A673 (cell line): ENCODE data around the gene PLCXD3.

Source experiments
- EZH2 ChIP-seq: fragments of 200-600 bp; sonication (generic); IDR thresholded peaks from 2 replicates; pipeline ENCODE4 v1.6.1; 2017; ENCODE audit warnings: borderline replicate concordance, low read depth, mild to moderate bottlenecking, mixed read lengths, antibody characterized with exemption, low read length; ENCODE audit not compliant: poor library complexity, severe bottlenecking
- TF ChIP-seq, protein P1 (sequence below): fragments of 300-800, 200-600 bp; sonication (generic); conservative IDR thresholded peaks from 2 replicates; pipeline ENCODE4 v1.5.1; 2017; ENCODE audit warnings: low read depth, mild to moderate bottlenecking, antibody characterized with exemption, low read length, moderate library complexity, mixed read lengths

DNA sequence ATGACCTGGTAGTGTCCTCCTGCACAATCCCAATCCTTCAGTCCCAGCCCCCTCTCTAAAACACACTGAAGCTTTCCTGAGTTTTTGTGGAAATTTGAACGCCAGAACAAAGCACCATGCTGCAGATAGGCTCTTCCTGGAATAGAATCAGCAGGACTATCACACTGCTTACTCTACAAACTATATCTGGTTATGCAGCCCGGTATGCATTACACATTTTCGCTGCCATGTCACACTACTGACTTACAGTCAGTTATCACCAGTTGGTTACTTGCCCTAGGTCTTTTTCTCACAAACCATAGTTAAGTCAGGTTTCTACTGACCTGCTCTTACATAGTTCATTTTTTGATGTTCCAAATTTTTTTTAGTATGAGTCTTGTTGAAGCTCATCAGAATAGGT lies 24.9 kb downstream of the PLCXD3 start:
- TF ChIP-seq, protein P1, sequence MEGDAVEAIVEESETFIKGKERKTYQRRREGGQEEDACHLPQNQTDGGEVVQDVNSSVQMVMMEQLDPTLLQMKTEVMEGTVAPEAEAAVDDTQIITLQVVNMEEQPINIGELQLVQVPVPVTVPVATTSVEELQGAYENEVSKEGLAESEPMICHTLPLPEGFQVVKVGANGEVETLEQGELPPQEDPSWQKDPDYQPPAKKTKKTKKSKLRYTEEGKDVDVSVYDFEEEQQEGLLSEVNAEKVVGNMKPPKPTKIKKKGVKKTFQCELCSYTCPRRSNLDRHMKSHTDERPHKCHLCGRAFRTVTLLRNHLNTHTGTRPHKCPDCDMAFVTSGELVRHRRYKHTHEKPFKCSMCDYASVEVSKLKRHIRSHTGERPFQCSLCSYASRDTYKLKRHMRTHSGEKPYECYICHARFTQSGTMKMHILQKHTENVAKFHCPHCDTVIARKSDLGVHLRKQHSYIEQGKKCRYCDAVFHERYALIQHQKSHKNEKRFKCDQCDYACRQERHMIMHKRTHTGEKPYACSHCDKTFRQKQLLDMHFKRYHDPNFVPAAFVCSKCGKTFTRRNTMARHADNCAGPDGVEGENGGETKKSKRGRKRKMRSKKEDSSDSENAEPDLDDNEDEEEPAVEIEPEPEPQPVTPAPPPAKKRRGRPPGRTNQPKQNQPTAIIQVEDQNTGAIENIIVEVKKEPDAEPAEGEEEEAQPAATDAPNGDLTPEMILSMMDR: no peak
- no peak for TF ChIP-seq EZH2
